ENCODE data around the gene SFTPA2.
"Not testable (repeated sequence)": the region's sequence is repeated elsewhere in the genome, so short reads cannot be mapped to it uniquely, and the experiment has no call there.

GRCh38 chr10:79509306-79509933, 50.8 kb downstream of the SFTPA2 start:
- TF ChIP-seq CTCF (IDR thresholded peaks at IDR 0.05; ENCODE audit: low read depth, low read length); EZH2phosphoT487 (IDR thresholded peaks at IDR 0.05; ENCODE audit: low read depth): not testable (repeated sequence)

Data from OCI-LY3 (cell line).